HCT116 (cell line): ENCODE results near the gene USP27X. TPM values are rescaled to one million over a fixed set of nuclear protein-coding genes. Genes with fewer than 3 reads are reported as not detected.

Source experiments
- ATAC-seq: fragments of 200-7000 bp; cut with Tn5 transposase; 2 replicates; pipeline ENCODE4 v1.9.1; 2020; ENCODE audit warnings: mild to moderate bottlenecking, moderate library complexity
- BruUV-seq: library from RNA; stranded (reverse); fragments of 400-500 nt; replicated peaks from 2 replicates; lab custom pipeline; 2021; lab: Mats Ljungman, UMichigan
- CTCF ChIA-PET: fragments of 300-600 bp; sonication (Branson Sonifier 250); formaldehyde crosslinking; loops from one replicate; lab custom pipeline; 2021; ENCODE audit warnings: antibody characterized with exemption; lab: Charles Lee
- POLR2A ChIA-PET: fragments of 300-600, 350-600 bp; sonication (Branson Sonifier 250); formaldehyde crosslinking; loops from one replicate; lab custom pipeline; 2021; ENCODE audit warnings: antibody characterized with exemption; lab: Charles Lee
- RAD21 ChIA-PET, 2 experiments: fragments of 300-600 bp; sonication (Branson Sonifier 250); formaldehyde crosslinking; loops; one replicate each; lab custom pipeline; 2023; ENCODE audit warnings: low total read pairs in 2 of 2; ENCODE audit not compliant: uncharacterized antibody in 2 of 2, unreplicated experiment in 2 of 2, low non-redundant PET in 1 of 2; lab: Charles Lee
- DNase-seq: peaks from one replicate; pipeline ENCODE4 v3.0.0-alpha.2; 2010; ENCODE audit warnings: low read depth, low spot score
- H2AFZ ChIP-seq: fragments of 200-600 bp; shearing (Covaris generic), sonication (generic); 2 replicates; pipeline ENCODE4 v1.6.1; 2017; ENCODE audit warnings: low read depth, mixed run types, mixed read lengths, antibody characterized with exemption, low read length; ENCODE audit not compliant: poor library complexity, severe bottlenecking
- H3K27ac ChIP-seq: 2 replicates; pipeline ENCODE4 v1.5.1; 2012; ENCODE audit warnings: low read depth, low read length
- H3K27me3 ChIP-seq: fragments of 200-600 bp; sonication (generic); 2 replicates; pipeline ENCODE4 v1.6.1; 2016; ENCODE audit warnings: mixed run types, low read length, mixed read lengths; ENCODE audit not compliant: insufficient read depth
- H3K36me3 ChIP-seq, 2 experiments: fragments of 200-500 bp in 1 of 2; fragments of 200-600 bp in 1 of 2; sonication (Bioruptor generic) in 1 of 2; sonication (generic) in 1 of 2; 2 replicates each; pipeline versions ENCODE4 v1.5.1 to v1.6.1; 2014 to 2016; ENCODE audit warnings: low read length in 2 of 2, inconsistent platforms in 1 of 2, mixed read lengths in 1 of 2, mixed run types in 1 of 2; ENCODE audit not compliant: insufficient read depth in 2 of 2, control insufficient read depth in 1 of 2
- H3K4me1 ChIP-seq, 2 experiments: fragments of 200-600 bp in 1 of 2; sonication (generic) in 1 of 2; 2 replicates each; pipeline versions ENCODE4 v1.5.1 to v1.6.1; 2012 to 2017; ENCODE audit warnings: low read length in 2 of 2, inconsistent platforms in 1 of 2, mild to moderate bottlenecking in 1 of 2, mixed read lengths in 1 of 2, mixed run types in 1 of 2, moderate library complexity in 1 of 2; ENCODE audit not compliant: insufficient read depth in 2 of 2, control insufficient read depth in 1 of 2
- H3K4me2 ChIP-seq: fragments of 200-600 bp; sonication (generic); 2 replicates; pipeline ENCODE4 v1.6.1; 2017; ENCODE audit warnings: mixed run types, low read length, mixed read lengths
- H3K4me3 ChIP-seq, 2 experiments: fragments of 200-600 bp in 1 of 2; sonication (generic) in 1 of 2; replicated peaks in 1 of 2; 2 replicates each; pipeline ENCODE4 v1.5.1; 2011 to 2016; ENCODE audit warnings: low read length in 2 of 2, control low read depth in 1 of 2, low read depth in 1 of 2, mild to moderate bottlenecking in 1 of 2, mixed read lengths in 1 of 2, mixed run types in 1 of 2
- H3K79me2 ChIP-seq: fragments of 200-600 bp; sonication (generic); 2 replicates; pipeline ENCODE4 v1.6.1; 2017; ENCODE audit warnings: mild to moderate bottlenecking, mixed run types, low read length, moderate library complexity, mixed read lengths; ENCODE audit not compliant: insufficient read depth
- H3K9ac ChIP-seq: fragments of 200-600 bp; sonication (generic); 2 replicates; pipeline ENCODE4 v1.6.1; 2016; ENCODE audit warnings: low read length, mixed read lengths
- H3K9me2 ChIP-seq: fragments of 200-600 bp; sonication (generic), shearing (Covaris generic); 2 replicates; pipeline ENCODE4 v1.6.1; 2017; ENCODE audit warnings: mixed run types, mild to moderate bottlenecking, moderate library complexity; ENCODE audit not compliant: insufficient read depth
- H3K9me3 ChIP-seq, 2 experiments: fragments of 200-500 bp in 1 of 2; fragments of 200-600 bp in 1 of 2; sonication (Bioruptor generic) in 1 of 2; sonication (generic) in 1 of 2; 2 replicates each; pipeline ENCODE4 v1.6.1; 2014 to 2017; ENCODE audit warnings: low read length in 2 of 2, mixed read lengths in 2 of 2, inconsistent platforms in 1 of 2, low read depth in 1 of 2, mild to moderate bottlenecking in 1 of 2, mixed run types in 1 of 2, moderate library complexity in 1 of 2; ENCODE audit not compliant: control insufficient read depth in 1 of 2, insufficient read depth in 1 of 2
- H4K20me1 ChIP-seq: fragments of 200-600 bp; sonication (generic), shearing (Covaris generic); 2 replicates; pipeline ENCODE4 v1.6.1; 2017; ENCODE audit warnings: mixed run types, mild to moderate bottlenecking, moderate library complexity; ENCODE audit not compliant: insufficient read depth
- CEBPB ChIP-seq: IDR thresholded peaks from 2 replicates; pipeline ENCODE4 v1.6.1; 2012; ENCODE audit warnings: low read depth
- CTCF ChIP-seq, 3 experiments: fragments of 200-600 bp in 1 of 3; sonication (generic) in 1 of 3; IDR thresholded peaks in 2 of 3; conservative IDR thresholded peaks in 1 of 3; 2 replicates each; pipeline ENCODE4 v1.5.1; 2012 to 2017; ENCODE audit warnings: low read depth in 2 of 3, low read length in 2 of 3, antibody characterized with exemption in 1 of 3, borderline replicate concordance in 1 of 3, control low read depth in 1 of 3, mild to moderate bottlenecking in 1 of 3, mixed read lengths in 1 of 3, mixed run types in 1 of 3, moderate library complexity in 1 of 3; ENCODE audit not compliant: insufficient read depth in 1 of 3
- EGR1 ChIP-seq: IDR thresholded peaks from 2 replicates; pipeline ENCODE4 v1.6.1; 2012; ENCODE audit warnings: low read depth
- EZH2 ChIP-seq: fragments of 200-600 bp; sonication (generic); IDR thresholded peaks from 2 replicates; pipeline ENCODE4 v1.6.1; 2017; ENCODE audit warnings: antibody characterized with exemption, mixed run types
- EZH2phosphoT487 ChIP-seq: fragments of 200-600 bp; IDR thresholded peaks from 2 replicates; pipeline ENCODE4 v1.6.1; 2018; ENCODE audit warnings: antibody characterized with exemption, borderline replicate concordance
- JUND ChIP-seq: IDR thresholded peaks from 2 replicates; pipeline ENCODE4 v1.6.1; 2012
- POLR2A ChIP-seq: IDR thresholded peaks from 2 replicates; pipeline ENCODE4 v1.7.0; 2011; ENCODE audit warnings: borderline replicate concordance; ENCODE audit not compliant: insufficient read depth, insufficient read length; ENCODE audit errors: extremely low read depth
- POLR2AphosphoS5 ChIP-seq: IDR thresholded peaks from 2 replicates; pipeline ENCODE4 v1.6.1; 2011; ENCODE audit warnings: mild to moderate bottlenecking, low read depth, low read length, moderate library complexity
- RAD21 ChIP-seq: IDR thresholded peaks from 2 replicates; pipeline ENCODE4 v1.6.1; 2012; ENCODE audit warnings: low read depth, mild to moderate bottlenecking
- SP1 ChIP-seq: IDR thresholded peaks from 2 replicates; pipeline ENCODE4 v1.6.1; 2012; ENCODE audit warnings: low read depth
- SRF ChIP-seq: IDR thresholded peaks from 2 replicates; pipeline ENCODE4 v1.6.1; 2012; ENCODE audit warnings: low read depth
- YY1 ChIP-seq: IDR thresholded peaks from 2 replicates; pipeline ENCODE4 v1.6.1; 2011; ENCODE audit warnings: low read length, low read depth, moderate library complexity, mild to moderate bottlenecking; ENCODE audit not compliant: insufficient replicate concordance; ENCODE audit errors: extremely low read depth
- ZFX ChIP-seq: fragments of 450-650 bp; IDR thresholded peaks from 2 replicates; pipeline ENCODE4 v1.6.1; 2017
- intact Hi-C: fragments of 100-400 bp; cut with micrococcal nuclease; formaldehyde crosslinking; loops from 2 replicates; pipeline ENCODE4 v1.10.0; 2022
- total RNA-seq: library from RNA; stranded (reverse); gene quantifications from one replicate; pipeline ENCODE4 v1.2.1, GENCODE V29; 2021; ENCODE audit not compliant: unreplicated experiment

The USP27X gene
- total RNA-seq, 1 experiment from 2014 or later, result 3.5 TPM

GRCh38 chrX:49862093-49862492, 17.2 kb upstream of the USP27X start:
- POLR2A ChIA-PET, result no interaction called here
- TF ChIP-seq EZH2 (no peak), JUND (no peak), EGR1 (no peak), CTCF (IDR thresholded peaks at IDR 0.05 in 2 of 3, conservative IDR thresholded peaks at IDR 0.05 in 1 of 3; ENCODE audit: borderline replicate concordance in 1 of 3, insufficient read depth in 1 of 3, low read depth in 2 of 3, low read length in 2 of 3) (no peak), CEBPB (no peak), ZFX (no peak), POLR2A (no peak), YY1 (no peak), SP1 (no peak), EZH2phosphoT487 (no peak)

GRCh38 chrX:49868739-49869138, 10.5 kb upstream of the USP27X start:
- BruUV-seq, result no TSS peak
- no peak overlapping the region for H2AFZ ChIP-seq
- H4K20me1 ChIP-seq, result no peaks in the 10 kb centered on the region
- no peak for ATAC-seq
- no peak for TF ChIP-seq JUND
- no peak for TF ChIP-seq YY1
- TF ChIP-seq POLR2AphosphoS5, result no peak
- no peak for TF ChIP-seq CTCF (IDR thresholded peaks at IDR 0.05 in 2 of 3, conservative IDR thresholded peaks at IDR 0.05 in 1 of 3; ENCODE audit: borderline replicate concordance in 1 of 3, insufficient read depth in 1 of 3, low read depth in 2 of 3, low read length in 2 of 3)
- TF ChIP-seq SRF, result no peak
- no peak for TF ChIP-seq POLR2A
- TF ChIP-seq SP1, result no peak
- no peak for TF ChIP-seq RAD21
- TF ChIP-seq, all 23 proteins: peak for 0
- no peaks in the 10 kb centered on the region for H3K9me2 ChIP-seq
- H3K4me1 ChIP-seq, result no peaks in the 10 kb centered on the region
- H3K9me3 ChIP-seq, result no peaks in the 10 kb centered on the region
- H3K27me3 ChIP-seq, result no peaks in the 10 kb centered on the region
- CTCF ChIA-PET, result interaction anchor here (1.0 kb wide), 1 partner anchor 10 kb away, joined by 3 read pairs; the partner anchor contains the start of gene USP27X
- no peak overlapping the region for H3K4me3 ChIP-seq
- H3K79me2 ChIP-seq, result no peaks in the 10 kb centered on the region
- RAD21 ChIA-PET, result no interaction called here
- H3K4me2 ChIP-seq, result no peak overlapping the region
- H3K9ac ChIP-seq, result no peak overlapping the region
- H3K27ac ChIP-seq, result no peak overlapping the region
- POLR2A ChIA-PET, result no interaction called here
- intact Hi-C loops, result no loop called here
- DNase-seq, result no peak
- H3K36me3 ChIP-seq, result no peaks in the 10 kb centered on the region

More at GRCh38 chrX:49862093-49862492, 17.2 kb upstream of the USP27X start:
- no peak for ATAC-seq
- Histone ChIP-seq H3K27me3 (no peaks in the 10 kb centered on the region), H3K79me2 (no peaks in the 10 kb centered on the region), H3K4me1 (no peaks in the 10 kb centered on the region), H4K20me1 (no peaks in the 10 kb centered on the region), H3K27ac (no peak overlapping the region), H3K9ac (no peak overlapping the region), H3K4me2 (no peak overlapping the region), H2AFZ (no peak overlapping the region), H3K36me3 (no peaks in the 10 kb centered on the region), H3K4me3 (no peak overlapping the region), H3K9me2 (no peaks in the 10 kb centered on the region), H3K9me3 (no peaks in the 10 kb centered on the region)
- no peak for DNase-seq
- ChIA-PET RAD21 (no interaction called here), CTCF (no interaction called here)
- BruUV-seq, result no TSS peak
- intact Hi-C loops, result no loop called here
